SK-N-SH (cell line): Measurements from ENCODE around the gene ERC1. TPM values are rescaled to one million over a fixed set of nuclear protein-coding genes. Genes with fewer than 3 reads are reported as not detected.

ENCODE experiments used
- CTCF ChIA-PET: fragments of 300-600, 350-600 bp; formaldehyde crosslinking; extraction: SDS; loops from one replicate; lab custom pipeline; 2021; lab: Yijun Ruan, JAX
- POLR2A ChIA-PET: fragments of 350-600 bp; sonication (Branson Sonifier 250); formaldehyde crosslinking; extraction: SDS; loops from one replicate; lab custom pipeline; 2020; ENCODE audit warnings: antibody characterized with exemption, inconsistent platforms; lab: Yijun Ruan, JAX
- DNase-seq: peaks from one replicate; pipeline ENCODE4 v3.0.0; 2012
- H2AFZ ChIP-seq: fragments of 200-600 bp; sonication (generic); 2 replicates; pipeline ENCODE4 v1.8.1; 2016; ENCODE audit warnings: antibody characterized with exemption, mild to moderate bottlenecking, low read depth
- H3F3A ChIP-seq: fragments of 200-600 bp; sonication (generic); replicated peaks from 2 replicates; pipeline ENCODE3; 2016; ENCODE audit warnings: antibody characterized with exemption, mild to moderate bottlenecking; ENCODE audit not compliant: insufficient read depth
- H3K27ac ChIP-seq, 2 experiments: fragments of 200-500 bp in 1 of 2; fragments of 200-600 bp in 1 of 2; sonication (Bioruptor generic) in 1 of 2; sonication (generic), shearing (Covaris generic) in 1 of 2; 2 replicates each; pipeline versions ENCODE4 v1.5.1 to v1.6.1; 2014 to 2016; ENCODE audit warnings: low read depth in 2 of 2, inconsistent platforms in 1 of 2, low read length in 1 of 2, mild to moderate bottlenecking in 1 of 2, mixed read lengths in 1 of 2
- H3K27me3 ChIP-seq: fragments of 200-600 bp; sonication (generic), shearing (Covaris generic); 2 replicates; pipeline ENCODE4 v1.6.1; 2016; ENCODE audit warnings: mixed run types; ENCODE audit not compliant: insufficient read depth
- H3K36me3 ChIP-seq, 2 experiments: fragments of 200-500 bp in 1 of 2; fragments of 200-600 bp in 1 of 2; sonication (Bioruptor generic) in 1 of 2; sonication (generic) in 1 of 2; replicated peaks in 1 of 2; 2 replicates each; pipeline versions ENCODE3 to v1.5.1; 2014 to 2016; ENCODE audit warnings: low read length in 1 of 2, mild to moderate bottlenecking in 1 of 2; ENCODE audit not compliant: insufficient read depth in 2 of 2, control insufficient read depth in 1 of 2
- H3K4me1 ChIP-seq, 2 experiments: fragments of 200-500 bp in 1 of 2; fragments of 200-600 bp in 1 of 2; sonication (Bioruptor generic) in 1 of 2; sonication (generic), shearing (Covaris generic) in 1 of 2; 2 replicates each; pipeline versions ENCODE4 v1.5.1 to v1.6.1; 2014 to 2016; ENCODE audit warnings: low read depth in 1 of 2, low read length in 1 of 2, mixed run types in 1 of 2; ENCODE audit not compliant: insufficient read depth in 2 of 2, control insufficient read depth in 1 of 2
- H3K4me2 ChIP-seq: fragments of 200-600 bp; sonication (generic), shearing (Covaris generic); 2 replicates; pipeline ENCODE4 v1.6.1; 2017; ENCODE audit warnings: mixed run types
- H3K4me3 ChIP-seq, 2 experiments: fragments of 200-500 bp in 1 of 2; fragments of 200-600 bp in 1 of 2; sonication (Bioruptor generic) in 1 of 2; sonication (generic), shearing (Covaris generic) in 1 of 2; 2 replicates each; pipeline versions ENCODE4 v1.5.1 to v1.8.1; 2014 to 2016; ENCODE audit warnings: low read depth in 2 of 2, inconsistent platforms in 1 of 2, low read length in 1 of 2, mild to moderate bottlenecking in 1 of 2, mixed read lengths in 1 of 2, moderate library complexity in 1 of 2
- H3K79me2 ChIP-seq: fragments of 200-600 bp; sonication (generic); 2 replicates; pipeline ENCODE4 v1.8.1; 2017; ENCODE audit warnings: mild to moderate bottlenecking; ENCODE audit not compliant: insufficient read depth
- H3K9ac ChIP-seq: fragments of 200-600 bp; sonication (generic); 2 replicates; pipeline ENCODE4 v1.6.1; 2017; ENCODE audit warnings: mixed run types
- H3K9me2 ChIP-seq: fragments of 200-600 bp; sonication (generic); 2 replicates; pipeline ENCODE4 v1.6.1; 2017; ENCODE audit warnings: mixed run types
- H3K9me3 ChIP-seq: fragments of 200-600 bp; sonication (generic); 2 replicates; pipeline ENCODE4 v1.6.1; 2017; ENCODE audit warnings: mixed run types, mild to moderate bottlenecking, moderate library complexity
- H4K20me1 ChIP-seq: fragments of 200-600 bp; sonication (generic); 2 replicates; pipeline ENCODE4 v1.6.1; 2017; ENCODE audit warnings: mild to moderate bottlenecking, mixed run types; ENCODE audit not compliant: insufficient read depth
- CHD2 ChIP-seq: fragments of 150-350 bp; IDR thresholded peaks from 2 replicates; pipeline ENCODE4 v1.6.1; 2018; ENCODE audit warnings: low read length; ENCODE audit not compliant: partially characterized antibody
- ELF1 ChIP-seq: IDR thresholded peaks from 2 replicates; pipeline ENCODE4 v1.4.0; 2012
- EP300 ChIP-seq, 2 experiments: IDR thresholded peaks; 2 replicates each; pipeline versions ENCODE4 v1.4.0 to v1.6.1; 2012; ENCODE audit warnings: borderline replicate concordance in 1 of 2, low read depth in 1 of 2, low read length in 1 of 2
- EZH2phosphoT487 ChIP-seq: fragments of 200-600 bp; sonication (generic); IDR thresholded peaks from 2 replicates; pipeline ENCODE4 v1.6.1; 2017; ENCODE audit warnings: low read depth, mixed run types, mild to moderate bottlenecking, antibody characterized with exemption, moderate library complexity, borderline replicate concordance
- FOSL2 ChIP-seq: IDR thresholded peaks from 2 replicates; pipeline ENCODE4 v1.4.0; 2012; ENCODE audit warnings: low read depth, mild to moderate bottlenecking, moderate library complexity, borderline replicate concordance
- GABPA ChIP-seq: IDR thresholded peaks from 2 replicates; pipeline ENCODE4 v1.4.0; 2012; ENCODE audit warnings: low read depth, mild to moderate bottlenecking
- GATA2 ChIP-seq: sonication (generic); formaldehyde crosslinking; IDR thresholded peaks from 2 replicates; pipeline ENCODE4 v1.5.0; 2020; ENCODE audit warnings: mild to moderate bottlenecking, missing genetic modification reagents
- JUND ChIP-seq: IDR thresholded peaks from 2 replicates; pipeline ENCODE4 v1.4.0; 2012
- MAX ChIP-seq: IDR thresholded peaks from 2 replicates; pipeline ENCODE4 v1.4.0; 2012; ENCODE audit warnings: low read depth
- MEF2A ChIP-seq: IDR thresholded peaks from 2 replicates; pipeline ENCODE4 v1.4.0; 2012; ENCODE audit warnings: low read depth, borderline replicate concordance
- MXI1 ChIP-seq: IDR thresholded peaks from 2 replicates; pipeline ENCODE4 v1.6.1; 2012; ENCODE audit warnings: mild to moderate bottlenecking, low read depth, low read length, improper control_type of control experiment
- NFIC ChIP-seq: IDR thresholded peaks from 2 replicates; pipeline ENCODE4 v1.4.0; 2012; ENCODE audit warnings: borderline replicate concordance
- POLR2AphosphoS5 ChIP-seq: IDR thresholded peaks from 2 replicates; pipeline ENCODE4 v1.6.1; 2012; ENCODE audit warnings: low read depth, low read length
- RFX5 ChIP-seq: IDR thresholded peaks from 2 replicates; pipeline ENCODE4 v1.6.1; 2012; ENCODE audit warnings: mild to moderate bottlenecking, improper control_type of control experiment, low read length
- RXRA ChIP-seq: IDR thresholded peaks from 2 replicates; pipeline ENCODE4 v1.4.0; 2012; ENCODE audit warnings: low read depth, mild to moderate bottlenecking, borderline replicate concordance
- SIN3A ChIP-seq: IDR thresholded peaks from 2 replicates; pipeline ENCODE4 v1.6.1; 2012; ENCODE audit warnings: low read depth, mild to moderate bottlenecking, low read length, moderate library complexity, borderline replicate concordance
- SMC3 ChIP-seq: IDR thresholded peaks from 2 replicates; pipeline ENCODE4 v1.6.1; 2012; ENCODE audit warnings: low read depth, low read length, improper control_type of control experiment
- TAF1 ChIP-seq: IDR thresholded peaks from 2 replicates; pipeline ENCODE4 v1.6.1; 2012; ENCODE audit warnings: low read depth, mild to moderate bottlenecking, low read length, moderate library complexity, borderline replicate concordance
- TCF12 ChIP-seq: IDR thresholded peaks from 2 replicates; pipeline ENCODE4 v1.4.0; 2012
- TEAD4 ChIP-seq: IDR thresholded peaks from 2 replicates; pipeline ENCODE4 v1.4.0; 2012; ENCODE audit warnings: mild to moderate bottlenecking, borderline replicate concordance; ENCODE audit not compliant: insufficient read depth
- WGBS: methylation state at CpG from one replicate; pipeline ENCODE4 v1.1.6; 2017; ENCODE audit warnings: low lambda C conversion rate; 5-methylcytosine and 5-hydroxymethylcytosine counted together
- polyA plus RNA-seq, 3 experiments: library from polyadenylated mRNA; depleted of rRNA; stranded (reverse); fragments of >200 nt; gene quantifications; 2 replicates each; pipeline ENCODE4 v1.2.3, GENCODE V29; 2012
- TF ChIP-seq, protein P1 (sequence below): IDR thresholded peaks from 2 replicates; pipeline ENCODE4 v1.4.0; 2012; ENCODE audit warnings: low read depth, borderline replicate concordance
- TF ChIP-seq, protein P2 (sequence below): IDR thresholded peaks from 2 replicates; pipeline ENCODE4 v1.4.0; 2012; ENCODE audit warnings: low read depth, borderline replicate concordance
- TF ChIP-seq, protein P3 (sequence below): fragments of 200-600 bp; sonication (generic); IDR thresholded peaks from 2 replicates; pipeline ENCODE4 v1.6.1; 2017; ENCODE audit warnings: antibody characterized with exemption, mild to moderate bottlenecking, moderate library complexity
- TF ChIP-seq, protein P4 (sequence below): fragments of 150-350 bp; IDR thresholded peaks from 2 replicates; pipeline ENCODE4 v1.6.1; 2016; ENCODE audit warnings: mild to moderate bottlenecking, low read depth, low read length
- TF ChIP-seq, protein P5 (sequence below): fragments of 150-350 bp; IDR thresholded peaks from 2 replicates; pipeline ENCODE4 v1.6.1; 2017; ENCODE audit warnings: antibody characterized with exemption, low read length, low read depth, borderline replicate concordance

ERC1 gene
- polyA plus RNA-seq, 1 of the 3 experiments (the other 2 are of a cell fraction), result 7.5 TPM

DNA sequence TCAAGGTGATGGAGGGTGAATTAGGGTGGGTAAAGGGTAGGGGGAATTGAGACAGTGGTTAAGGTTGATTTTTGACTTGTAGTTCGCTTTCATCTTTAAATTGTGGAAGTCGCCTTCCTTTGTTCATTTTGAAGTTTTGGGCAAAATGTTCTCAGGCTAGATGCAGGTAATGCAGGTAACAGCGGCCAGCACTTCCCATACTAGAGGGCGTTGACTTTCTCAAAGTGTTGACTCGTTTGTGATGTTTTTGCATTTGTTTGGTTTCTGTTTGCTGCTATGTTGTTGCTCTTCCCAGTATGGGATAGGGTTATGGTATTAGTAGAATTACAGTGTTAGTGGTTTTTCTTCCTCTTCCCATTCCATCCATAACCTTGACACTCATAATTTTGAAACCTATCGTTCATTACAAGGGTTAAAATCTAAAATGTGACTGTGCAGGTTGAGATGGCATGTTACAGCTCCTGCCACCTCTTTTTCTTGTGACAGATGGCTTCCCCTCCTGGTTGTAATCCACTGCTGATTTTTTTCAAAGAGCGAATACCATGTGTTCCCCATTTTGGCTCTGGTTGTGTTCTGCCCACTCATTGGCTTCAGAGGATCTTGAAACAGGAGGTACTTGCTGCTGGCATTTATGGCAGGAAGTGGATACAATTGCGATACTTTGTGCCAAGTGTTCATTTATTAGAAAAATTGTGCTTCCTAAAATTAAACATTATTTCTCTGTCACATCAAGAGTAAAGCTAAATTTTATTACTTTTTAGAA, 57.1 kb downstream of the ERC1 start:
- H3K9me2 ChIP-seq, result no peaks in the 10 kb centered on the region

More for the DNA sequence above, 57.1 kb downstream of the ERC1 start:
- TF ChIP-seq MXI1 (peak; percentile 96), TCF12 (no peak), TAF1 (no peak), MEF2A (no peak), NFIC (no peak), FOSL2 (no peak), MAX (0 out of 2 replicates have a peak, but pooled peaks have one; percentile 26), GATA2 (no peak), RXRA (no peak), GABPA (no peak), JUND (no peak), EZH2phosphoT487 (no peak), POLR2AphosphoS5 (no peak), SIN3A (no peak), ELF1 (no peak), CHD2 (peak; percentile 37), EP300 (IDR thresholded peaks at IDR 0.05; ENCODE audit: borderline replicate concordance in 1 of 2, low read depth in 1 of 2, low read length in 1 of 2) (peak in 1 of 2 experiments; percentile 25; a peak in 1 of 4 replicates), TEAD4 (no peak), RFX5 (no peak), SMC3 (no peak)
- TF ChIP-seq, protein P1, sequence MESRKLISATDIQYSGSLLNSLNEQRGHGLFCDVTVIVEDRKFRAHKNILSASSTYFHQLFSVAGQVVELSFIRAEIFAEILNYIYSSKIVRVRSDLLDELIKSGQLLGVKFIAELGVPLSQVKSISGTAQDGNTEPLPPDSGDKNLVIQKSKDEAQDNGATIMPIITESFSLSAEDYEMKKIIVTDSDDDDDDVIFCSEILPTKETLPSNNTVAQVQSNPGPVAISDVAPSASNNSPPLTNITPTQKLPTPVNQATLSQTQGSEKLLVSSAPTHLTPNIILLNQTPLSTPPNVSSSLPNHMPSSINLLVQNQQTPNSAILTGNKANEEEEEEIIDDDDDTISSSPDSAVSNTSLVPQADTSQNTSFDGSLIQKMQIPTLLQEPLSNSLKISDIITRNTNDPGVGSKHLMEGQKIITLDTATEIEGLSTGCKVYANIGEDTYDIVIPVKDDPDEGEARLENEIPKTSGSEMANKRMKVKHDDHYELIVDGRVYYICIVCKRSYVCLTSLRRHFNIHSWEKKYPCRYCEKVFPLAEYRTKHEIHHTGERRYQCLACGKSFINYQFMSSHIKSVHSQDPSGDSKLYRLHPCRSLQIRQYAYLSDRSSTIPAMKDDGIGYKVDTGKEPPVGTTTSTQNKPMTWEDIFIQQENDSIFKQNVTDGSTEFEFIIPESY, result no peak
- TF ChIP-seq, protein P2, sequence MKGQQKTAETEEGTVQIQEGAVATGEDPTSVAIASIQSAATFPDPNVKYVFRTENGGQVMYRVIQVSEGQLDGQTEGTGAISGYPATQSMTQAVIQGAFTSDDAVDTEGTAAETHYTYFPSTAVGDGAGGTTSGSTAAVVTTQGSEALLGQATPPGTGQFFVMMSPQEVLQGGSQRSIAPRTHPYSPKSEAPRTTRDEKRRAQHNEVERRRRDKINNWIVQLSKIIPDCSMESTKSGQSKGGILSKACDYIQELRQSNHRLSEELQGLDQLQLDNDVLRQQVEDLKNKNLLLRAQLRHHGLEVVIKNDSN, result no peak
- TF ChIP-seq, protein P3, sequence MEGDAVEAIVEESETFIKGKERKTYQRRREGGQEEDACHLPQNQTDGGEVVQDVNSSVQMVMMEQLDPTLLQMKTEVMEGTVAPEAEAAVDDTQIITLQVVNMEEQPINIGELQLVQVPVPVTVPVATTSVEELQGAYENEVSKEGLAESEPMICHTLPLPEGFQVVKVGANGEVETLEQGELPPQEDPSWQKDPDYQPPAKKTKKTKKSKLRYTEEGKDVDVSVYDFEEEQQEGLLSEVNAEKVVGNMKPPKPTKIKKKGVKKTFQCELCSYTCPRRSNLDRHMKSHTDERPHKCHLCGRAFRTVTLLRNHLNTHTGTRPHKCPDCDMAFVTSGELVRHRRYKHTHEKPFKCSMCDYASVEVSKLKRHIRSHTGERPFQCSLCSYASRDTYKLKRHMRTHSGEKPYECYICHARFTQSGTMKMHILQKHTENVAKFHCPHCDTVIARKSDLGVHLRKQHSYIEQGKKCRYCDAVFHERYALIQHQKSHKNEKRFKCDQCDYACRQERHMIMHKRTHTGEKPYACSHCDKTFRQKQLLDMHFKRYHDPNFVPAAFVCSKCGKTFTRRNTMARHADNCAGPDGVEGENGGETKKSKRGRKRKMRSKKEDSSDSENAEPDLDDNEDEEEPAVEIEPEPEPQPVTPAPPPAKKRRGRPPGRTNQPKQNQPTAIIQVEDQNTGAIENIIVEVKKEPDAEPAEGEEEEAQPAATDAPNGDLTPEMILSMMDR, result no peak
- TF ChIP-seq, protein P4, sequence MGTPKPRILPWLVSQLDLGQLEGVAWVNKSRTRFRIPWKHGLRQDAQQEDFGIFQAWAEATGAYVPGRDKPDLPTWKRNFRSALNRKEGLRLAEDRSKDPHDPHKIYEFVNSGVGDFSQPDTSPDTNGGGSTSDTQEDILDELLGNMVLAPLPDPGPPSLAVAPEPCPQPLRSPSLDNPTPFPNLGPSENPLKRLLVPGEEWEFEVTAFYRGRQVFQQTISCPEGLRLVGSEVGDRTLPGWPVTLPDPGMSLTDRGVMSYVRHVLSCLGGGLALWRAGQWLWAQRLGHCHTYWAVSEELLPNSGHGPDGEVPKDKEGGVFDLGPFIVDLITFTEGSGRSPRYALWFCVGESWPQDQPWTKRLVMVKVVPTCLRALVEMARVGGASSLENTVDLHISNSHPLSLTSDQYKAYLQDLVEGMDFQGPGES, result no peak
- TF ChIP-seq, protein P5, sequence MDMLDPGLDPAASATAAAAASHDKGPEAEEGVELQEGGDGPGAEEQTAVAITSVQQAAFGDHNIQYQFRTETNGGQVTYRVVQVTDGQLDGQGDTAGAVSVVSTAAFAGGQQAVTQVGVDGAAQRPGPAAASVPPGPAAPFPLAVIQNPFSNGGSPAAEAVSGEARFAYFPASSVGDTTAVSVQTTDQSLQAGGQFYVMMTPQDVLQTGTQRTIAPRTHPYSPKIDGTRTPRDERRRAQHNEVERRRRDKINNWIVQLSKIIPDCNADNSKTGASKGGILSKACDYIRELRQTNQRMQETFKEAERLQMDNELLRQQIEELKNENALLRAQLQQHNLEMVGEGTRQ, result no peak
- H3K9ac ChIP-seq, result no peak overlapping the region
- no peaks in the 10 kb centered on the region for H3K27me3 ChIP-seq
- H3K79me2 ChIP-seq, result peaks cover 82% of the 10 kb centered on the region
- peaks cover 26% of the 10 kb centered on the region for H3F3A ChIP-seq
- H3K4me1 ChIP-seq, result peaks cover 20 to 37% of the 10 kb centered on the region in 2 experiments; a peak in 3 of 4 replicates
- WGBS, result 76% methylated on average over 8 of the region's 8 CpGs
- H3K4me3 ChIP-seq, result peak overlapping the region in 1 of 2 experiments; percentile 22; a peak in 1 of 4 replicates
- peak overlapping the region in 1 of 2 experiments; percentile 73; a peak in 2 of 4 replicates for H3K27ac ChIP-seq
- ChIA-PET POLR2A (no interaction called here), CTCF (interaction anchor here (1.3 kb wide), 1 partner anchor 45 kb away, joined by 5 read pairs; no protein-coding TSS in a partner anchor)
- H2AFZ ChIP-seq, result no peak overlapping the region
- H3K9me3 ChIP-seq, result no peaks in the 10 kb centered on the region
- peak; percentile 66 for DNase-seq
- H3K36me3 ChIP-seq, result no peaks in the 10 kb centered on the region
- H4K20me1 ChIP-seq, result no peaks in the 10 kb centered on the region; the same call in 1 of the 2 replicates
- 0 out of 2 replicates have a peak overlapping the region, but pooled peaks have one; percentile 1 for H3K4me2 ChIP-seq
